Trophoblast cell (in vitro differentiated cells and primary cell): ENCODE results near the gene ANKRD60.

ENCODE experiments used
- DNase-seq, 2 donors: peaks; one replicate each; pipeline ENCODE4 v3.0.0-alpha.2; 2016
- H2AFZ ChIP-seq: 2 replicates; pipeline ENCODE4 v1.6.1; 2013; ENCODE audit warnings: low read length, moderate library complexity, mild to moderate bottlenecking; ENCODE audit not compliant: insufficient read depth, poor library complexity
- H2AK5ac ChIP-seq: 2 replicates; pipeline ENCODE4 v1.6.1; 2013; ENCODE audit warnings: mild to moderate bottlenecking, low read length
- H2BK120ac ChIP-seq: 2 replicates; pipeline ENCODE4 v1.6.1; 2013; ENCODE audit warnings: low read length, mild to moderate bottlenecking, moderate library complexity; ENCODE audit not compliant: insufficient read depth, poor library complexity
- H2BK12ac ChIP-seq: 2 replicates; pipeline ENCODE4 v1.6.1; 2013; ENCODE audit warnings: mild to moderate bottlenecking, low read length, moderate library complexity
- H2BK5ac ChIP-seq: 2 replicates; pipeline ENCODE4 v1.6.1; 2013; ENCODE audit warnings: low read length, low read depth, moderate library complexity, mild to moderate bottlenecking; ENCODE audit not compliant: poor library complexity
- H3K14ac ChIP-seq: 2 replicates; pipeline ENCODE4 v1.6.1; 2013; ENCODE audit warnings: mild to moderate bottlenecking, low read length
- H3K18ac ChIP-seq: 2 replicates; pipeline ENCODE4 v1.6.1; 2013; ENCODE audit warnings: mild to moderate bottlenecking, low read length
- H3K23ac ChIP-seq: 2 replicates; pipeline ENCODE4 v1.6.1; 2013; ENCODE audit warnings: low read length
- H3K27ac ChIP-seq: 2 replicates; pipeline ENCODE4 v1.5.1; 2013; ENCODE audit warnings: low read depth, mild to moderate bottlenecking, inconsistent platforms, low read length, moderate library complexity
- H3K27me3 ChIP-seq: 2 replicates; pipeline ENCODE4 v1.6.1; 2013; ENCODE audit warnings: inconsistent platforms, mild to moderate bottlenecking, low read length, moderate library complexity; ENCODE audit not compliant: insufficient read depth
- H3K36me3 ChIP-seq, 2 experiments: 1 replicate in 1 of 2; 2 replicates in 1 of 2; pipeline ENCODE4 v1.6.1; 2013; ENCODE audit warnings: low read length in 2 of 2, mild to moderate bottlenecking in 2 of 2, moderate library complexity in 1 of 2; ENCODE audit not compliant: insufficient read depth in 2 of 2, control insufficient read depth in 1 of 2
- H3K4ac ChIP-seq: 2 replicates; pipeline ENCODE4 v1.6.1; 2013; ENCODE audit warnings: low read depth, mild to moderate bottlenecking, low read length, moderate library complexity
- H3K4me1 ChIP-seq, 2 experiments: 1 replicate in 1 of 2; 2 replicates in 1 of 2; pipeline ENCODE4 v1.6.1; 2013; ENCODE audit warnings: low read length in 2 of 2, mild to moderate bottlenecking in 2 of 2, moderate library complexity in 1 of 2; ENCODE audit not compliant: insufficient read depth in 2 of 2, control insufficient read depth in 1 of 2
- H3K4me2 ChIP-seq: 2 replicates; pipeline ENCODE4 v1.6.1; 2013; ENCODE audit warnings: inconsistent platforms, mild to moderate bottlenecking, low read length, moderate library complexity
- H3K4me3 ChIP-seq: 2 replicates; pipeline ENCODE4 v1.5.1; 2013; ENCODE audit warnings: mild to moderate bottlenecking, low read depth, low read length, inconsistent platforms
- H3K79me1 ChIP-seq: one replicate; pipeline ENCODE4 v1.6.1; 2013; ENCODE audit warnings: low read length
- H3K79me2 ChIP-seq: 2 replicates; pipeline ENCODE4 v1.6.1; 2013; ENCODE audit warnings: low read length, mild to moderate bottlenecking; ENCODE audit not compliant: control insufficient read depth, insufficient read depth, poor library complexity
- H3K9ac ChIP-seq: 2 replicates; pipeline ENCODE4 v1.6.1; 2013; ENCODE audit warnings: mild to moderate bottlenecking, low read length
- H3K9me3 ChIP-seq: 2 replicates; pipeline ENCODE4 v1.6.1; 2013; ENCODE audit warnings: low read depth, mild to moderate bottlenecking, control low read depth, inconsistent platforms, low read length; ENCODE audit not compliant: insufficient read depth
- H4K12ac ChIP-seq: 2 replicates; pipeline ENCODE4 v1.6.1; 2013; ENCODE audit warnings: low read depth, mild to moderate bottlenecking, low read length, moderate library complexity
- H4K8ac ChIP-seq: 2 replicates; pipeline ENCODE4 v1.6.1; 2013; ENCODE audit warnings: low read depth, mild to moderate bottlenecking, low read length, moderate library complexity
- H4K91ac ChIP-seq: one replicate; pipeline ENCODE4 v1.6.1; 2013; ENCODE audit warnings: low read depth, mild to moderate bottlenecking, low read length, moderate library complexity
- WGBS: extraction: QIAGEN DNeasy Blood & Tissue Kit; methylation state at CpG from one replicate; pipeline ENCODE4 v1.1.7; 2013; ENCODE audit warnings: missing lambda C conversion rate; ENCODE audit not compliant: insufficient read length, insufficient coverage; ENCODE audit errors: extremely low coverage; 5-methylcytosine and 5-hydroxymethylcytosine counted together

ANKRD60 gene

GRCh38 chr20:58219342-58219700 is 9.1 kb downstream of the ANKRD60 start:
- no CpG with 5 or more reads among the region's 4 CpGs for WGBS
- H2BK5ac ChIP-seq = no peak overlapping the region

GRCh38 chr20:58218665-58219341 is 9.7 kb downstream of the ANKRD60 start:
- Histone ChIP-seq H2BK12ac (no peak overlapping the region), H3K18ac (no peak overlapping the region), H4K8ac (no peak overlapping the region), H3K4me3 (no peak overlapping the region), H3K79me1 (no peaks in the 10 kb centered on the region), H3K14ac (no peak overlapping the region), H2AFZ (no peak overlapping the region), H3K9me3 (peaks cover 11% of the 10 kb centered on the region), H3K4ac (no peak overlapping the region), H2BK5ac (no peak overlapping the region), H4K12ac (no peak overlapping the region), H3K23ac (no peak overlapping the region), H3K9ac (no peak overlapping the region), H3K27ac (no peak overlapping the region), H2BK120ac (no peak overlapping the region), H3K4me1 (no peaks in the 10 kb centered on the region), H3K36me3 (no peaks in the 10 kb centered on the region), H2AK5ac (no peak overlapping the region), H3K79me2 (no peaks in the 10 kb centered on the region), H3K27me3 (no peaks in the 10 kb centered on the region), H4K91ac (no peak overlapping the region), H3K4me2 (no peak overlapping the region)
- WGBS = no CpG with 5 or more reads among the region's 6 CpGs
- no peak for DNase-seq

More at GRCh38 chr20:58219342-58219700, 9.1 kb downstream of the ANKRD60 start:
- H2AK5ac ChIP-seq = no peak overlapping the region
- peaks cover 11% of the 10 kb centered on the region for H3K9me3 ChIP-seq
- H4K91ac ChIP-seq = no peak overlapping the region
- H3K27ac ChIP-seq = no peak overlapping the region
- H3K14ac ChIP-seq = no peak overlapping the region
- H4K8ac ChIP-seq = no peak overlapping the region
- H3K79me2 ChIP-seq = no peaks in the 10 kb centered on the region
- no peaks in the 10 kb centered on the region for H3K79me1 ChIP-seq
- no peaks in the 10 kb centered on the region for H3K4me1 ChIP-seq
- H3K18ac ChIP-seq = no peak overlapping the region
- no peak overlapping the region for H3K9ac ChIP-seq
- H3K4me3 ChIP-seq = no peak overlapping the region
- no peak overlapping the region for H3K4ac ChIP-seq
- no peak overlapping the region for H3K4me2 ChIP-seq
- no peak overlapping the region for H2BK120ac ChIP-seq
- H4K12ac ChIP-seq = no peak overlapping the region
- DNase-seq = peak; percentile 82 to 92
- H2AFZ ChIP-seq = no peak overlapping the region
- no peaks in the 10 kb centered on the region for H3K36me3 ChIP-seq
- H3K27me3 ChIP-seq = no peaks in the 10 kb centered on the region
- no peak overlapping the region for H2BK12ac ChIP-seq
- no peak overlapping the region for H3K23ac ChIP-seq

- no peaks in the 10 kb centered on the region for H3K36me3 ChIP-seq
- H2BK12ac ChIP-seq = no peak overlapping the region
- H3K79me1 ChIP-seq = no peaks in the 10 kb centered on the region
- H3K23ac ChIP-seq = no peak overlapping the region
- no peak overlapping the region for H2BK120ac ChIP-seq
- H3K4ac ChIP-seq = no peak overlapping the region
- WGBS = no CpG with 5 or more reads among the region's 4 CpGs
- H3K79me2 ChIP-seq = no peaks in the 10 kb centered on the region
- no peak overlapping the region for H2AFZ ChIP-seq
- no peak for DNase-seq
- no peak overlapping the region for H3K14ac ChIP-seq
- no peak overlapping the region for H3K4me3 ChIP-seq
- H2AK5ac ChIP-seq = no peak overlapping the region
- no peak overlapping the region for H2BK5ac ChIP-seq
- no peak overlapping the region for H4K8ac ChIP-seq
- no peak overlapping the region for H4K12ac ChIP-seq
- no peak overlapping the region for H3K27ac ChIP-seq
- H3K4me1 ChIP-seq = no peaks in the 10 kb centered on the region
- H3K9ac ChIP-seq = no peak overlapping the region
- peaks cover 11% of the 10 kb centered on the region for H3K9me3 ChIP-seq
- no peak overlapping the region for H3K18ac ChIP-seq
- no peaks in the 10 kb centered on the region for H3K27me3 ChIP-seq
- H4K91ac ChIP-seq = no peak overlapping the region
- no peak overlapping the region for H3K4me2 ChIP-seq
These were observed 12.1 kb downstream of the ANKRD60 start for GRCh38 chr20:58216334-58216733.

DNA sequence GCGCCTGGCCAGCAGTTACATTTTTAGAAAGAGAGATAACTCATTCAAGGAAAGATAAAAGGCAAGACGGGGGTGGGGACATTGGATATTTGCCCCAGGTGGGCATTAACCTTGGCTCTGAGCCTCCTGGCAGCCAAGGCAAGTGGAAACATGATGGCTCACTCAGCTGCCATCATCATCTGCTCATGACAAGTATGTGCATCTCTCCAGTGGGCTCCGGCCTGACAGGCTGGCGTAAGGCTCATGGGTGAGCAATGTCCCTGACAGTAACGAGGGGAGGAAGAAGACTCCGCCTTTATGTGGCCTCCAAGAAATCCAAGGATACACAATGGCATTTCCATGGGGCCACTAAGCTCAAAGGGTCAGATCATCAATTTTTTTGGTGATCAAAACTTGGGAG is 13.3 kb downstream of the ANKRD60 start:
- no CpG with 5 or more reads among the region's 6 CpGs for WGBS

More for the DNA sequence above, 13.3 kb downstream of the ANKRD60 start:
- Histone ChIP-seq H3K79me2 (no peaks in the 10 kb centered on the region), H2AFZ (no peak overlapping the region), H3K9me3 (peaks cover 11% of the 10 kb centered on the region), H2BK12ac (no peak overlapping the region), H3K36me3 (no peaks in the 10 kb centered on the region), H3K27me3 (no peaks in the 10 kb centered on the region), H3K4me1 (no peaks in the 10 kb centered on the region), H3K18ac (no peak overlapping the region), H2AK5ac (no peak overlapping the region), H3K79me1 (no peaks in the 10 kb centered on the region), H4K8ac (no peak overlapping the region), H3K4me3 (no peak overlapping the region), H2BK5ac (no peak overlapping the region), H4K91ac (no peak overlapping the region), H3K23ac (no peak overlapping the region), H3K14ac (no peak overlapping the region), H3K4ac (no peak overlapping the region), H3K4me2 (no peak overlapping the region), H3K27ac (no peak overlapping the region), H2BK120ac (no peak overlapping the region), H3K9ac (no peak overlapping the region), H4K12ac (no peak overlapping the region)
- DNase-seq = no peak
